Uterus (tissue), 4 donors: ENCODE measurements around the gene CORO1C. TPM values are rescaled to one million over a fixed set of nuclear protein-coding genes. Genes with fewer than 3 reads are reported as not detected.
A peak's percentile ranks its signal among the peaks of the same experiment; 100 is the strongest.

Experiments
- DNase-seq, 2 donors: peaks; one replicate each; pipeline ENCODE4 v3.0.0-alpha.2; 2019 to 2020
- H3K27ac ChIP-seq, 2 donors: fragments of 200-600 bp; sonication (generic); 1 replicate in 1 of 2; 2 replicates in 1 of 2; pipeline ENCODE4 v1.5.1; 2016 to 2018
- H3K27me3 ChIP-seq, 2 donors: fragments of 200-600 bp; sonication (generic); one replicate each; pipeline ENCODE4 v1.5.1; 2018 to 2019; ENCODE audit warnings: control low read depth in 1 of 2
- H3K36me3 ChIP-seq, 2 donors: fragments of 200-600 bp; sonication (generic); one replicate each; pipeline ENCODE4 v1.5.1; 2019; ENCODE audit warnings: control low read depth in 1 of 2
- H3K4me1 ChIP-seq, 2 donors: fragments of 200-600 bp; sonication (generic); one replicate each; pipeline ENCODE4 v1.5.1; 2018 to 2019; ENCODE audit warnings: control low read depth in 1 of 2
- H3K4me3 ChIP-seq, 2 donors: fragments of 200-600 bp; sonication (generic); 1 replicate in 1 of 2; 2 replicates in 1 of 2; pipeline ENCODE4 v1.5.1; 2018 to 2019; ENCODE audit warnings: mild to moderate bottlenecking in 1 of 2
- H3K9me3 ChIP-seq, 2 donors: fragments of 200-600 bp; sonication (generic); one replicate each; pipeline ENCODE4 v1.5.1; 2019; ENCODE audit warnings: control low read depth in 1 of 2
- CTCF ChIP-seq, 4 experiments: fragments of 200-600 bp in 2 of 4; fragments of 450-650 bp in 2 of 4; sonication (generic) in 2 of 4; IDR thresholded peaks; one replicate each; pipeline ENCODE4 v1.5.1; 2016 to 2019; ENCODE audit warnings: antibody characterized with exemption in 4 of 4, mild to moderate bottlenecking in 2 of 4, moderate library complexity in 1 of 4
- POLR2A ChIP-seq, 2 donors: fragments of 450-650 bp; IDR thresholded peaks; one replicate each; pipeline ENCODE4 v1.6.1; 2016; ENCODE audit warnings: antibody characterized with exemption in 2 of 2, mild to moderate bottlenecking in 1 of 2, moderate library complexity in 1 of 2
- intact Hi-C: fragments of 100-400 bp; cut with DNase I; formaldehyde crosslinking; loops from one replicate; pipeline ENCODE4 v1.15.1; 2023; ENCODE audit warnings: low total_unique reads
- total RNA-seq, 4 donors: library from RNA; depleted of rRNA in 3 of 4; stranded (reverse); fragments of >200 nt in 3 of 4; gene quantifications; one replicate each; pipeline versions ENCODE4 v1.1.0 to v1.2.4, GENCODE V29; 2014 to 2023
- donor health status: DM: yes; HTN: yes; CAD: no.

CORO1C gene
- total RNA-seq, 4 donors from 2014 or later = 129 to 357 (median 235) TPM

GRCh38 chr12:108702595-108703320, 28.6 kb downstream of the CORO1C start:
- H3K4me1 ChIP-seq = peaks cover 22 to 24% of the 10 kb centered on the region in 2 donors
- H3K27ac ChIP-seq = peak overlapping the region; percentile 95 to 99
- no peak for DNase-seq
- H3K36me3 ChIP-seq = no peaks in the 10 kb centered on the region
- H3K4me3 ChIP-seq = no peak overlapping the region
- intact Hi-C loops = no loop called here
- H3K9me3 ChIP-seq = no peaks in the 10 kb centered on the region
- TF ChIP-seq POLR2A (IDR thresholded peaks at IDR 0.05) = no peak
- no peak for TF ChIP-seq CTCF (IDR thresholded peaks at IDR 0.05)
- H3K27me3 ChIP-seq = no peaks in the 10 kb centered on the region

- DNase-seq = no peak
- H3K9me3 ChIP-seq = no peaks in the 10 kb centered on the region
- H3K4me1 ChIP-seq = peaks cover 22 to 24% of the 10 kb centered on the region in 2 donors
- H3K36me3 ChIP-seq = no peaks in the 10 kb centered on the region
- peak overlapping the region; percentile 95 to 99 for H3K27ac ChIP-seq
- H3K4me3 ChIP-seq = peak overlapping the region; percentile 7
- H3K27me3 ChIP-seq = no peaks in the 10 kb centered on the region
- TF ChIP-seq CTCF (IDR thresholded peaks at IDR 0.05) (no peak), POLR2A (IDR thresholded peaks at IDR 0.05) (peak in 1 of 2 donors; percentile 15)
- intact Hi-C loops = no loop called here
Observed at GRCh38 chr12:108701779-108702441, 29.4 kb downstream of the CORO1C start.

GRCh38 chr12:108700833-108701541, 30.3 kb downstream of the CORO1C start:
- Histone ChIP-seq H3K27ac (peak overlapping the region; percentile 95 to 99), H3K9me3 (no peaks in the 10 kb centered on the region), H3K4me1 (peaks cover 22 to 24% of the 10 kb centered on the region in 2 donors), H3K36me3 (no peaks in the 10 kb centered on the region), H3K27me3 (no peaks in the 10 kb centered on the region), H3K4me3 (peak overlapping the region; percentile 7)
- no peak for DNase-seq
- TF ChIP-seq POLR2A (IDR thresholded peaks at IDR 0.05) = no peak
- no peak for TF ChIP-seq CTCF (IDR thresholded peaks at IDR 0.05)
- intact Hi-C loops = no loop called here

GRCh38 chr12:108699955-108700563, 31.3 kb downstream of the CORO1C start:
- no peaks in the 10 kb centered on the region for H3K36me3 ChIP-seq
- intact Hi-C loops = no loop called here
- H3K27me3 ChIP-seq = no peaks in the 10 kb centered on the region
- H3K4me1 ChIP-seq = peaks cover 22 to 33% of the 10 kb centered on the region in 2 donors
- DNase-seq = no peak
- no peaks in the 10 kb centered on the region for H3K9me3 ChIP-seq
- peak overlapping the region; percentile 95 to 99 for H3K27ac ChIP-seq
- no peak for TF ChIP-seq POLR2A (IDR thresholded peaks at IDR 0.05)
- no peak overlapping the region for H3K4me3 ChIP-seq

- TF ChIP-seq POLR2A (IDR thresholded peaks at IDR 0.05) (no peak), CTCF (IDR thresholded peaks at IDR 0.05) (no peak)
- Histone ChIP-seq H3K36me3 (no peaks in the 10 kb centered on the region), H3K9me3 (no peaks in the 10 kb centered on the region), H3K4me1 (peaks cover 31 to 41% of the 10 kb centered on the region in 2 donors), H3K4me3 (no peak overlapping the region), H3K27ac (peak overlapping the region; percentile 95 to 99), H3K27me3 (no peaks in the 10 kb centered on the region)
- DNase-seq = no peak
- intact Hi-C loops = no loop called here
Observed at GRCh38 chr12:108697905-108698304, 33.4 kb downstream of the CORO1C start.
